Sciatic nerve (tissue), 2 donors: Measurements from ENCODE around the gene ATRNL1. TPM values are rescaled to one million over a fixed set of nuclear protein-coding genes. Genes with fewer than 3 reads are reported as not detected.
"Not testable (repeated sequence)": the region's sequence is repeated elsewhere in the genome, so short reads cannot be mapped to it uniquely, and the experiment has no call there.

Experiments
- ATAC-seq: fragments of 200-7000 bp; cut with Tn5 transposase; one replicate; pipeline ENCODE4 v1.9.1; 2020; ENCODE audit warnings: mild to moderate bottlenecking, moderate library complexity
- DNase-seq: peaks from one replicate; pipeline ENCODE4 v3.0.0-alpha.2; 2020; ENCODE audit warnings: low spot score
- intact Hi-C: fragments of 100-400 bp; cut with DNase I; formaldehyde crosslinking; loops from one replicate; pipeline ENCODE4 v1.14.2; 2022
- total RNA-seq: library from RNA; stranded (reverse); fragmentation: NEBNext Ultra II Directional; extraction: Animal tissue kit (Norgen Biotek cat#: 25700); gene quantifications from one replicate; pipeline ENCODE4 v1.2.1, GENCODE V29; 2021
- donor health status: DM: no; HTN: no; CAD: no.
- donor health status: DM: no; HTN: no; CAD: no.

Gene ATRNL1
- total RNA-seq, 1 donor from 2014 or later: 5.6 TPM

- DNase-seq: no peak
- intact Hi-C loops: no loop called here
- no peak for ATAC-seq
These were observed 564.1 kb downstream of the ATRNL1 start for GRCh38 chr10:115657161-115657860.

GRCh38 chr10:115659616-115660015 is 566.5 kb downstream of the ATRNL1 start:
- intact Hi-C loops: no loop called here
- DNase-seq (no peak), ATAC-seq (no peak)

GRCh38 chr10:115660391-115660790 is 567.2 kb downstream of the ATRNL1 start:
- intact Hi-C loops: no loop called here
- no peak for ATAC-seq

GRCh38 chr10:115662422-115662821 is 569.3 kb downstream of the ATRNL1 start:
- DNase-seq (no peak), ATAC-seq (no peak)
- intact Hi-C loops: no loop called here

More at GRCh38 chr10:115660391-115660790, 567.2 kb downstream of the ATRNL1 start:
- DNase-seq: no peak

GRCh38 chr10:115665549-115665948 is 572.4 kb downstream of the ATRNL1 start:
- intact Hi-C loops: no loop called here
- no peak for ATAC-seq
- DNase-seq: no peak

GRCh38 chr10:115674496-115674895 is 581.3 kb downstream of the ATRNL1 start:
- no peak for ATAC-seq
- DNase-seq: no peak
- intact Hi-C loops: no loop called here

- no peak for DNase-seq
- ATAC-seq: no peak
- intact Hi-C loops: no loop called here
These were observed 603.6 kb downstream of the ATRNL1 start for GRCh38 chr10:115696747-115697146.

- DNase-seq (no peak), ATAC-seq (no peak)
- intact Hi-C loops: no loop called here
These were observed 612.9 kb downstream of the ATRNL1 start for GRCh38 chr10:115706026-115706425.

- intact Hi-C loops: no loop called here
- no peak for DNase-seq
- ATAC-seq: no peak
These were observed 613.4 kb downstream of the ATRNL1 start for GRCh38 chr10:115706488-115707076.

- no peak for DNase-seq
- intact Hi-C loops: no loop called here
- no peak for ATAC-seq
These were observed 617.0 kb downstream of the ATRNL1 start for GRCh38 chr10:115710136-115710535.

- intact Hi-C loops: no loop called here
- ATAC-seq (no peak), DNase-seq (no peak)
These were observed 618.1 kb downstream of the ATRNL1 start for GRCh38 chr10:115711306-115711705.

- ATAC-seq: no peak
- no peak for DNase-seq
- intact Hi-C loops: no loop called here
These were observed 627.0 kb downstream of the ATRNL1 start for GRCh38 chr10:115720121-115720520.

GRCh38 chr10:115727129-115727528 is 634.0 kb downstream of the ATRNL1 start:
- intact Hi-C loops: no loop called here
- ATAC-seq (no peak), DNase-seq (no peak)

- intact Hi-C loops: no loop called here
- no peak for ATAC-seq
These were observed 650.9 kb downstream of the ATRNL1 start for GRCh38 chr10:115744089-115744488.

GRCh38 chr10:115745943-115746342 is 652.8 kb downstream of the ATRNL1 start:
- intact Hi-C loops: no loop called here
- no peak for ATAC-seq

More at GRCh38 chr10:115744089-115744488, 650.9 kb downstream of the ATRNL1 start:
- no peak for DNase-seq

GRCh38 chr10:115747811-115748210 is 654.6 kb downstream of the ATRNL1 start:
- ATAC-seq: no peak
- no peak for DNase-seq
- intact Hi-C loops: no loop called here

More at GRCh38 chr10:115745943-115746342, 652.8 kb downstream of the ATRNL1 start:
- no peak for DNase-seq

GRCh38 chr10:115758488-115758887 is 665.3 kb downstream of the ATRNL1 start:
- DNase-seq, intact Hi-C loops, ATAC-seq: not testable (repeated sequence)

- intact Hi-C loops: loop anchor here (5.0 kb wide), 1 partner anchor 1157 kb away; no protein-coding TSS in a partner anchor
- ATAC-seq: no peak
- DNase-seq: no peak
These were observed 667.0 kb downstream of the ATRNL1 start for GRCh38 chr10:115760131-115760530.

GRCh38 chr10:115761166-115761565 is 668.0 kb downstream of the ATRNL1 start:
- ATAC-seq: no peak
- intact Hi-C loops: loop anchor here (5.0 kb wide), 1 partner anchor 1156 kb away; no protein-coding TSS in a partner anchor
- no peak for DNase-seq

GRCh38 chr10:115762029-115762428 is 668.9 kb downstream of the ATRNL1 start:
- intact Hi-C loops: loop anchor here (5.0 kb wide), 1 partner anchor 1155 kb away; no protein-coding TSS in a partner anchor

More at GRCh38 chr10:115762029-115762428, 668.9 kb downstream of the ATRNL1 start:
- DNase-seq (no peak), ATAC-seq (no peak)
